ENCODE results near the gene NOS1. TPM values are rescaled to one million over a fixed set of nuclear protein-coding genes. Genes with fewer than 3 reads are reported as not detected.

Gene NOS1
- total RNA-seq, 2 experiments from 2014 or later: not detected

DNA sequence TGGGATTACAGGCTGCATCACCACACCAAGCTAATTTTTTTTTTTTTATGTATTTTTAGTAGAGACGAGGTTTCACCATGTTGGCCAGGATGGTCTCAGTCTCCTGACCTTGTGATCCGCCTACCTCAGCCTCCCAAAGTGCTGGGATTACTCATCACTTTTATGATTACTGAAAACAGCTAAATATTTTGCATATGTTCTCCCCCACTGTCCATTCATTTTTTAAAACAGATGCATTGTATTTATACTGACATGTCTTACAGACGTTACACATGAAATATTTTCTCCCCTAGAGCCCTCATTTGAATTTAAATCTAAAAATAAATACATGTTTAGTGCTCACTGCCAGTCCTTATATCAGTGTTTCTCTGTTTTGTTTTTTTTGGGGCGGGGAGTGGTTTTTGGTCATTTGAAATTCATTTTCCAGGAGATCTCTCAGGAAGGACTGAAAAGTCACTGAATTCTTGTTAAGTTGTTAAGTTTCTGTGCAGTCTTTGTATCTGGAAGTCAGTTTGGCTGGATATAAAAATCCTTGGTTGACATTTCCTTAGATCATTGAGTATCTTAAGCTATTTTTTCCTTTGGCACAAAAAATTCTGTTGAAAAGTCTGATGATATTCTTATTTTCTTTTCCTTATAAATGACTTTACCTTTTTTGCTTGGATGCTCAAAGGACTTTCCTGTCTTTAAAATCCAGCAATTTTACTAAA, 180.5 kb downstream of the NOS1 start:
- POLR2A ChIA-PET: no interaction called here
- DNase-seq: no peak
- H3K36me3 Mint-ChIP-seq (ENCODE audit: low read depth): peaks cover 74% of the 10 kb centered on the region

DNA sequence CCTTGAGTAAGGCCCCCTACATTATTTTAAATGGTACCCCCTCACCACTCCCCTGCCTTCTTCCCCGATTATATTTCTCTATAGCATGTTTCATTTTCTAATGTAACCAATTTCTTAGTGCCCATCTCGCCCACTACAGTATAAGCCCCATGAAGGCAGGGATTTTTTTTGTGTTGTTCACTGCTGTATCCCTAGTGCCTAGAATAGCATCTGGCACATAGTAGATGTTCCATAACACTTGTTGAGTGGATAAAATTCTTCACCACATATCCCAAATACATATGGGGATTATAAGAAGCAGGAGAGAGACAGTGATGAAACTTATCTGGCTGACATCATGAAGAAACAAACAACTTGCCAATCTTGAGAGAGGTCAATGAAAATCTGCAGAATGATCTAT, 182.7 kb downstream of the NOS1 start:
- peaks cover 73% of the 10 kb centered on the region for H3K36me3 Mint-ChIP-seq (ENCODE audit: low read depth)

More for the DNA sequence above, 180.5 kb downstream of the NOS1 start:
- H3K4me1 Mint-ChIP-seq: no peaks in the 10 kb centered on the region
- CTCF ChIA-PET: interaction anchor here (0.6 kb wide), 2 partner anchors 9 to 202 kb away, joined by 3 read pairs; no protein-coding TSS in a partner anchor
- H3K27me3 Mint-ChIP-seq: no peaks in the 10 kb centered on the region
- no peak overlapping the region for H3K27ac Mint-ChIP-seq
- H3K9me3 Mint-ChIP-seq: peaks cover 4% of the 10 kb centered on the region
- no peak overlapping the region for H3K4me3 Mint-ChIP-seq

DNA sequence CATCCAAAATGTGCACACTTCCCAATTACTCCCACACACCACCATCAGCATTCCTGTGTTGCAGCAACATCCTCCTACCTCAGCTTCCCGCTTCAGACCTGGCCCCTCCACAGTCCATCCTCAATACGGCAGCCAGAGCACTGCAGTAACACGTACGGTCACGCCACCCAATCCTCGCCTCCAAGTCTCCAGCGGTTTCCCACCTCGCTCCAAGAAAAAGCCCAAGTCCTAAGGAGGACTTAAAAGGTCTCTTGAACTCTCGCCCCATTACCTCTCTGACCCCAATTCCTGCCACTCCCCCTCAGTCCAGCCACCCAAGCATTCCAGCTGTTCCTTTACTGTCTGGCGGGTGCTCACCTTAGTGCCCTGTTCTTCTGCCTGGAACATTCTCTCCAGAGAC, 183.1 kb downstream of the NOS1 start:
- ChIA-PET CTCF (interaction anchor here (1.4 kb wide), 1 partner anchor 22 kb away, joined by 3 read pairs; no protein-coding TSS in a partner anchor), POLR2A (no interaction called here)
- peaks cover 72% of the 10 kb centered on the region for H3K36me3 Mint-ChIP-seq (ENCODE audit: low read depth)
- no peak overlapping the region for H3K27ac Mint-ChIP-seq
- no peaks in the 10 kb centered on the region for H3K27me3 Mint-ChIP-seq
- no peak overlapping the region for H3K4me3 Mint-ChIP-seq
- no peaks in the 10 kb centered on the region for H3K4me1 Mint-ChIP-seq
- no peak for DNase-seq
- H3K9me3 Mint-ChIP-seq: peaks cover 4% of the 10 kb centered on the region

More for the DNA sequence above, 182.7 kb downstream of the NOS1 start:
- ChIA-PET POLR2A (no interaction called here), CTCF (interaction anchor here (1.4 kb wide), 1 partner anchor 23 kb away, joined by 3 read pairs; no protein-coding TSS in a partner anchor)
- H3K27ac Mint-ChIP-seq: no peak overlapping the region
- no peak for DNase-seq
- H3K4me1 Mint-ChIP-seq: no peaks in the 10 kb centered on the region
- no peaks in the 10 kb centered on the region for H3K27me3 Mint-ChIP-seq
- H3K4me3 Mint-ChIP-seq: no peak overlapping the region
- H3K9me3 Mint-ChIP-seq: peaks cover 4% of the 10 kb centered on the region

DNA sequence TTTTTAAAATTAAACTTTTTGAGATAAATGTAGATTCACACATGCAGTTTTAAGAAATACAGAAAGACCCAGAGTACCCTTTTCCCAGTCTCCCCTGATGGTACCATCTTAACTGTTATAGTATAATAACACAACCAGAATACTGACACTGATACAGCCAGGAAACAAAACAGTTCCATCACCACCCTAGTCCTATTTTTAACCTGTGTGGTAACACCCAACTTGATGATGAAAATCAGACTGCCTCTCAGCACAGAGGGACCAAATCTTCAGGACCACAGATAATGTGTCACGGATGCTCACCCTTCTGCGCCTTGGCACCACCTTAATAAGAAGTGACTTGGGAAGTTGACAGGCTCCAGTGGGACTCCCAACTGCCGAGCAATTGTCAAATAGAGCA, 189.3 kb downstream of the NOS1 start:
- DNase-seq: no peak
- H3K27me3 Mint-ChIP-seq: no peaks in the 10 kb centered on the region
- no peaks in the 10 kb centered on the region for H3K4me1 Mint-ChIP-seq
- ChIA-PET CTCF (no interaction called here), POLR2A (no interaction called here)
- no peak overlapping the region for H3K27ac Mint-ChIP-seq
- peaks cover 58% of the 10 kb centered on the region for H3K36me3 Mint-ChIP-seq (ENCODE audit: low read depth)
- no peak overlapping the region for H3K4me3 Mint-ChIP-seq
- H3K9me3 Mint-ChIP-seq: no peaks in the 10 kb centered on the region

DNA sequence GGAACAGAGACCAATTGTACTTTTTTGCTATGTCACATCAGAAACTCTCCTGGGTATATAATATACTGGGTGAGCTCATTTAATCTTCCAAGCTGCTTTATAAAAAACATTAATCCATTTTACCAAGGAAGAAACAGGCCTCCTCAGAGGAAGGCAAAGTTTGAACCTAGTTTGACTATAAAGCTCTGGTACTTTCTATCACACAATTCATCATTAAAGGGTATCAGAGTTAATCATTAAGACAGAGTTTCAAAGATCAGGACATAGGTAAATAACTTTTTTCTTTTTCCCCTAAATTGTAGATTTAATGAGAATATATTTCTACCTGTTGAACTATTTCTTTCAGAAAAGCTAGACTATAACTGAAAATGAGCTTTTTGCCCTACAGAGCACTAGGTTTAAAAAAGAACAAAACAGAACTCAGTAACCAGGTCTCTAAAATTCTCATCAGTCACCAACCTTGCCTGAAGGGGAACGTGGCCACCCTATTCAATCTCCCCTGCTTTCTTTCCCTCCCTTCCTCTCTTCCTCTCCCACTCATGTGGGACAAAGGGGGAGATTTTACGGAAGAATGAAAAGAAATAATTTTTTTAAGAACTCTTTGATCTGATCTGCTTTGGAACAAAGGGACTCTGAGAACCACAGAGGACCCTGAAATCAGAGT, 189.8 kb downstream of the NOS1 start:
- H3K4me3 Mint-ChIP-seq: no peak overlapping the region
- no peaks in the 10 kb centered on the region for H3K9me3 Mint-ChIP-seq
- POLR2A ChIA-PET: no interaction called here
- H3K36me3 Mint-ChIP-seq (ENCODE audit: low read depth): peaks cover 59% of the 10 kb centered on the region
- CTCF ChIA-PET: interaction anchor here (0.6 kb wide), 3 partner anchors 9 to 304 kb away, joined by 3 to 4 read pairs (median 3); no protein-coding TSS in a partner anchor
- DNase-seq: no peak
- H3K27me3 Mint-ChIP-seq: no peaks in the 10 kb centered on the region
- H3K4me1 Mint-ChIP-seq: no peaks in the 10 kb centered on the region
- no peak overlapping the region for H3K27ac Mint-ChIP-seq

DNA sequence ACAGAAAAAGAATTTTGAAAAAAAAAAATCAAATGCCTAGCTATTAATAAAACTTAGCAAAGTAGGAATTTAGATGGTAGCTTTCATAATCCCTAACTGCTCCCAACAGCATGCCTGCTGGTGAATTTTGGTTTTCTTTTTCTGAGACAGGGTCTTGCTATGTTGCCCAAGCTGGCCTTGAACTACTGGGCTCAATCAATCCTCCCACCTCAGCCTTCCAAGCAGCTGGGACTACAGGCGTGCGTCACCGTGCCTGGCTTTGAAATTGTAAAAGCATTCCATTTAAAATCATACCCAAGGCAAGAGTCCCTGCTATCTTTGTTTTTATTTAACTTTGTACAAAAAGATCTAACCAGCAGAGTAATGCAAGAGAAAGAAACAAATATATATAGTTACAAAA, 191.9 kb downstream of the NOS1 start:
- Mint-ChIP-seq H3K4me3 (no peak overlapping the region), H3K27me3 (no peaks in the 10 kb centered on the region), H3K9me3 (no peaks in the 10 kb centered on the region), H3K36me3 (ENCODE audit: low read depth) (peaks cover 62% of the 10 kb centered on the region), H3K4me1 (no peaks in the 10 kb centered on the region), H3K27ac (no peak overlapping the region)
- CTCF ChIA-PET: interaction anchor here (0.7 to 1.5 kb wide), 2 partner anchors 12 to 17 kb away, joined by 4 to 5 read pairs; no protein-coding TSS in a partner anchor
- no peak for DNase-seq
- POLR2A ChIA-PET: no interaction called here

- no peak for DNase-seq
- ChIA-PET POLR2A (no interaction called here), CTCF (interaction anchor here (0.6 to 1.5 kb wide), 3 partner anchors 11 to 303 kb away, joined by 3 to 5 read pairs (median 5); no protein-coding TSS in a partner anchor)
- Mint-ChIP-seq H3K27me3 (no peaks in the 10 kb centered on the region), H3K9me3 (no peaks in the 10 kb centered on the region), H3K4me1 (no peaks in the 10 kb centered on the region), H3K27ac (no peak overlapping the region), H3K36me3 (ENCODE audit: low read depth) (peaks cover 61% of the 10 kb centered on the region), H3K4me3 (no peak overlapping the region)
Measured at GRCh38 chr12:117168976-117169375, 192.4 kb downstream of the NOS1 start.

- CTCF ChIA-PET: interaction anchor here (0.6 to 1.4 kb wide), 2 partner anchors 10 to 1012 kb away, joined by 3 to 5 read pairs; no protein-coding TSS in a partner anchor
- H3K4me1 Mint-ChIP-seq: no peaks in the 10 kb centered on the region
- no peak for DNase-seq
- peaks cover 59% of the 10 kb centered on the region for H3K36me3 Mint-ChIP-seq (ENCODE audit: low read depth)
- POLR2A ChIA-PET: no interaction called here
- H3K9me3 Mint-ChIP-seq: no peaks in the 10 kb centered on the region
- H3K27me3 Mint-ChIP-seq: no peaks in the 10 kb centered on the region
- H3K4me3 Mint-ChIP-seq: no peak overlapping the region
- H3K27ac Mint-ChIP-seq: no peak overlapping the region
Measured at GRCh38 chr12:117167769-117168168, 193.7 kb downstream of the NOS1 start.

DNA sequence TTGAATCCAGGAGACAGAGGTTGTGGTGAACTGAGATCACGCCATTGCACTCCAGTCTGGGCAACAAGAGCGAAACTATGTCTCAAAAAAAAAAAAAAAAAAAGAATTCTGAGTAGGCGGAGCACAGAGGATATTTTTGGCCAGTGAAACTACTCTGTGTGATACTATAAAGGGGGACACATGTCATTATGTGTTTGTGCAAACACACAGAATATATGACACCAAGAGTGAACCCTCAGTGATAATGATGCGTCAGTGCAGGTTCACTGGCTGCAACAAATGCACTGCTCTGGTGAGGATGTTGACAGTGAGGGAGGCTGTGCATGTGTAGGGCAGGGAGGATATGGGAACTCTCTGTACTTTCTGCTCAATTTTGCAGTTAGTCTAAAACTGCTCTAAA, 195.3 kb downstream of the NOS1 start:
- H3K36me3 Mint-ChIP-seq (ENCODE audit: low read depth): peaks cover 64% of the 10 kb centered on the region
- no peak overlapping the region for H3K27ac Mint-ChIP-seq
- H3K4me3 Mint-ChIP-seq: no peak overlapping the region
- DNase-seq: no peak
- H3K4me1 Mint-ChIP-seq: peaks cover 4% of the 10 kb centered on the region
- ChIA-PET CTCF (no interaction called here), POLR2A (no interaction called here)
- no peaks in the 10 kb centered on the region for H3K27me3 Mint-ChIP-seq
- no peaks in the 10 kb centered on the region for H3K9me3 Mint-ChIP-seq

- Mint-ChIP-seq H3K36me3 (ENCODE audit: low read depth) (peaks cover 66% of the 10 kb centered on the region), H3K27ac (no peak overlapping the region), H3K4me3 (no peak overlapping the region), H3K4me1 (peaks cover 4% of the 10 kb centered on the region), H3K27me3 (no peaks in the 10 kb centered on the region), H3K9me3 (no peaks in the 10 kb centered on the region)
- ChIA-PET POLR2A (no interaction called here), CTCF (no interaction called here)
- no peak for DNase-seq
Measured at GRCh38 chr12:117165342-117165741, 196.1 kb downstream of the NOS1 start.

- Mint-ChIP-seq H3K4me1 (peaks cover 4% of the 10 kb centered on the region), H3K27ac (no peak overlapping the region), H3K4me3 (no peak overlapping the region), H3K27me3 (no peaks in the 10 kb centered on the region), H3K9me3 (no peaks in the 10 kb centered on the region), H3K36me3 (ENCODE audit: low read depth) (peaks cover 67% of the 10 kb centered on the region)
- ChIA-PET POLR2A (no interaction called here), CTCF (no interaction called here)
- DNase-seq: no peak
Measured at GRCh38 chr12:117162633-117163032, 198.8 kb downstream of the NOS1 start.

DNA sequence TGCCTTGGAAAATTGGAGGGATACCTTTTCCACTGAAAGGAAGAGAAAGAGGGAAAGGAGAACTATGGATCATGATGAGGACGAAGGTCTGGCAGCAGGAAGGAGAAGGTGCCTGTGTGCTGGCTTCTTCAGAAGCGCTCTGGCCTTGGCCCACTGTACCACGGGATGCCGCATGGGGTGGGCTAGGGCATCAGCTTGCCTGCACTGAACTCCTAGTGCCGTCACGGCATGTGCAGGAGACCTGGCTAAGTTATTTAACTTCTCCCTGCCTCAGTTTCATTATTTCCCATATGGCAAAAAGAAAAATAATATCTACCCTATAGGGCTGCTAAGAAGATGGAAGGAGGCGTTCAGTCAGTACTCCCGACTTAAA, 199.3 kb downstream of the NOS1 start:
- Mint-ChIP-seq H3K36me3 (ENCODE audit: low read depth) (peaks cover 70% of the 10 kb centered on the region), H3K4me3 (no peak overlapping the region), H3K27me3 (no peaks in the 10 kb centered on the region), H3K9me3 (no peaks in the 10 kb centered on the region), H3K27ac (no peak overlapping the region), H3K4me1 (peaks cover 4% of the 10 kb centered on the region)
- ChIA-PET POLR2A (no interaction called here), CTCF (no interaction called here)
- no peak for DNase-seq

GRCh38 chr12:117161460-117162166, 199.8 kb downstream of the NOS1 start:
- no peak overlapping the region for H3K27ac Mint-ChIP-seq
- H3K27me3 Mint-ChIP-seq: no peaks in the 10 kb centered on the region
- peaks cover 70% of the 10 kb centered on the region for H3K36me3 Mint-ChIP-seq (ENCODE audit: low read depth)
- CTCF ChIA-PET: interaction anchor here (1.6 kb wide), 1 partner anchor 14 kb away, joined by 4 read pairs; no protein-coding TSS in a partner anchor
- H3K4me1 Mint-ChIP-seq: peaks cover 4% of the 10 kb centered on the region
- POLR2A ChIA-PET: no interaction called here
- H3K9me3 Mint-ChIP-seq: no peaks in the 10 kb centered on the region
- no peak overlapping the region for H3K4me3 Mint-ChIP-seq
- no peak for DNase-seq
